Measurements from ENCODE around the gene HADHA. TPM values are rescaled to one million over a fixed set of nuclear protein-coding genes. Genes with fewer than 3 reads are reported as not detected.

Gene HADHA
- total RNA-seq, 1 donor from 2014 or later = 124 TPM

DNA sequence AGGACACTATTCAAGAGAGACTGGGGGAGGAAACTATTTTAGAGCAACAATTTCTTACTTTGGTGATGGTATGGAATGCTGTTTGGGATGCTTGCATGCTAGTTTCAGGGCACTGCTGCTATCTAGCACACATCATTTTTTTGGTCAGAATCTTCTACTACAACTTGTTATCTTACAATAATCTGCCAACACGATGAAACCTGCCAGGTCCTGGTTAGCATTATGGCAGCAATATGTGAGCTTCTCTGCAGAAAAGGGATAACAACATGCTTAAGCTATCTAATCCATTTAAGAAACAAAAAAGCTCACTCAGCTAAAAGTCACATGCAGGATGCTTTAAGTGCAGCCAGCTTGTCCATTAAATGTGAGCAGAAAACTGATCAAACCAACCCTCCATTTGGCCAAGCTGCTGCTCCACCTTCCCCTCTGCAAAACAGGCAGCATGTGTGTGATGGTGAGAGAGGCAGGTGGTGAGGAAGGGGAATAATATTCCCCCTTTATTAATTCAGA is 41.4 kb downstream of the HADHA start:
- H3K27me3 Mint-ChIP-seq (ENCODE audit: low read depth) = no peaks in the 10 kb centered on the region
- no peaks in the 10 kb centered on the region for H3K9me3 Mint-ChIP-seq
- no peak overlapping the region for H3K27ac Mint-ChIP-seq (ENCODE audit: unreplicated experiment)
- DNase-seq (ENCODE audit: low read depth, low spot score) = no peak
- peaks cover 17% of the 10 kb centered on the region for H3K4me1 Mint-ChIP-seq
- H3K4me3 Mint-ChIP-seq = no peak overlapping the region
- H3K36me3 Mint-ChIP-seq (ENCODE audit: low read depth) = peaks cover 4% of the 10 kb centered on the region
- TF ChIP-seq, protein P1, sequence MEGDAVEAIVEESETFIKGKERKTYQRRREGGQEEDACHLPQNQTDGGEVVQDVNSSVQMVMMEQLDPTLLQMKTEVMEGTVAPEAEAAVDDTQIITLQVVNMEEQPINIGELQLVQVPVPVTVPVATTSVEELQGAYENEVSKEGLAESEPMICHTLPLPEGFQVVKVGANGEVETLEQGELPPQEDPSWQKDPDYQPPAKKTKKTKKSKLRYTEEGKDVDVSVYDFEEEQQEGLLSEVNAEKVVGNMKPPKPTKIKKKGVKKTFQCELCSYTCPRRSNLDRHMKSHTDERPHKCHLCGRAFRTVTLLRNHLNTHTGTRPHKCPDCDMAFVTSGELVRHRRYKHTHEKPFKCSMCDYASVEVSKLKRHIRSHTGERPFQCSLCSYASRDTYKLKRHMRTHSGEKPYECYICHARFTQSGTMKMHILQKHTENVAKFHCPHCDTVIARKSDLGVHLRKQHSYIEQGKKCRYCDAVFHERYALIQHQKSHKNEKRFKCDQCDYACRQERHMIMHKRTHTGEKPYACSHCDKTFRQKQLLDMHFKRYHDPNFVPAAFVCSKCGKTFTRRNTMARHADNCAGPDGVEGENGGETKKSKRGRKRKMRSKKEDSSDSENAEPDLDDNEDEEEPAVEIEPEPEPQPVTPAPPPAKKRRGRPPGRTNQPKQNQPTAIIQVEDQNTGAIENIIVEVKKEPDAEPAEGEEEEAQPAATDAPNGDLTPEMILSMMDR (conservative IDR thresholded peaks at IDR 0.05) = no peak

DNA sequence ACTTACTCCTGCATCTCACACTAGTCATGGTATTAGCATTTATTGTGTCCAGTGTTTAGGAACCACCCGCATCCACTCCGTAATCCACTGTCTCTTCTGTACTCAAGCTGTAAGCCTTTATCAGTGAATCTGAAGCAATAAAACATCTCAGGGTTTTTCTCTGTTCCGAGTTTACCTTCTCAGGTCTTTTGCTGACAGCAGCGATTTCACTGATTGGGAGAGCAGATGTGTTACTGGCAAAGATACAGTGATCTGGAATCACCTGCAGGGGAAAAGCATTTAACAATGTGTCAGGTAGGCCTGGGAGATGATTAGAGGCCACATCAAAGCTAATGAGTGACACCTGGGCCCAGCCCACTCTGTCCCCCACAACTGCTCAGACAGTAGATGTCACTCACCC is 46.9 kb downstream of the HADHA start:
- no peak for DNase-seq (ENCODE audit: low read depth, low spot score)
- TF ChIP-seq, protein P1 (conservative IDR thresholded peaks at IDR 0.05) = no peak
- Mint-ChIP-seq H3K4me3 (no peak overlapping the region), H3K27me3 (ENCODE audit: low read depth) (no peaks in the 10 kb centered on the region), H3K36me3 (ENCODE audit: low read depth) (peaks cover 9% of the 10 kb centered on the region), H3K27ac (ENCODE audit: unreplicated experiment) (no peak overlapping the region), H3K4me1 (peaks cover 14% of the 10 kb centered on the region), H3K9me3 (no peaks in the 10 kb centered on the region)

DNA sequence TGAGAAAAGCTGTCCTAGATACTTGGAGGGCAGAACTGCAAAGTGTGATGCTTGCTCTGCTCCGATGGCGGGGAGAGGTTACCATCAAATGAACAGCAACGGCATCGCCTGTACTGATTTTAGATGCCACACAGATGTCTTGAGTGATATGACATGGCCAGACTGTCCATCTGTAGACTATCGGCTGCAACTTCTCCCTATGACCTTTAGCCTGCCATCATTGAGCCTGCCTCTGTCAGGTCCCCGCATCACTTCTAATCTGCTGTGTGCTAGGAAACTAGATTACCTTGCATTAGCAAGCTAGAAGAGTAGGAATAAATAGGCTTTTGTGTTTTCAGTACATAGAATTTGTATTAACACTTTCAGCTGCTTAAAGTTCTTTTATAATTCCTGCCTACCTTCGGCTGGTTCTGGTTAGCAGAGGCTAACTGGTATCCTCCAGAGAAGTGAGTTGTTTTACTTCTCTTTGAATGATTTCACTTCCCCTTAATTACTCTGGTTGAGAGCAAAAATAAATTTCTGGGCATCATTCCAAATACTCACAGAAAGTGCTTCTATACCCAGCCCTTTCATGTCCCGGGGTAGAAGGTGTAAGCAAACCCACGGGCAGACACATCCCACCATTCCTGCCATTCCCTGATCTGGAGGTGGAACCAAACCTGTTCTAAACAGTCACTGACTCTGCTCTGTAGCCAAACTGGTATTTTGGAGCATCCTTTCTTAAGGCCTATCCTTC is 47.6 kb downstream of the HADHA start:
- TF ChIP-seq, protein P1 (conservative IDR thresholded peaks at IDR 0.05) = no peak
- H3K9me3 Mint-ChIP-seq = no peaks in the 10 kb centered on the region
- no peak overlapping the region for H3K4me3 Mint-ChIP-seq
- peaks cover 8% of the 10 kb centered on the region for H3K4me1 Mint-ChIP-seq
- no peaks in the 10 kb centered on the region for H3K27me3 Mint-ChIP-seq (ENCODE audit: low read depth)
- no peak for DNase-seq (ENCODE audit: low read depth, low spot score)
- peaks cover 6% of the 10 kb centered on the region for H3K36me3 Mint-ChIP-seq (ENCODE audit: low read depth)
- no peak overlapping the region for H3K27ac Mint-ChIP-seq (ENCODE audit: unreplicated experiment)

DNA sequence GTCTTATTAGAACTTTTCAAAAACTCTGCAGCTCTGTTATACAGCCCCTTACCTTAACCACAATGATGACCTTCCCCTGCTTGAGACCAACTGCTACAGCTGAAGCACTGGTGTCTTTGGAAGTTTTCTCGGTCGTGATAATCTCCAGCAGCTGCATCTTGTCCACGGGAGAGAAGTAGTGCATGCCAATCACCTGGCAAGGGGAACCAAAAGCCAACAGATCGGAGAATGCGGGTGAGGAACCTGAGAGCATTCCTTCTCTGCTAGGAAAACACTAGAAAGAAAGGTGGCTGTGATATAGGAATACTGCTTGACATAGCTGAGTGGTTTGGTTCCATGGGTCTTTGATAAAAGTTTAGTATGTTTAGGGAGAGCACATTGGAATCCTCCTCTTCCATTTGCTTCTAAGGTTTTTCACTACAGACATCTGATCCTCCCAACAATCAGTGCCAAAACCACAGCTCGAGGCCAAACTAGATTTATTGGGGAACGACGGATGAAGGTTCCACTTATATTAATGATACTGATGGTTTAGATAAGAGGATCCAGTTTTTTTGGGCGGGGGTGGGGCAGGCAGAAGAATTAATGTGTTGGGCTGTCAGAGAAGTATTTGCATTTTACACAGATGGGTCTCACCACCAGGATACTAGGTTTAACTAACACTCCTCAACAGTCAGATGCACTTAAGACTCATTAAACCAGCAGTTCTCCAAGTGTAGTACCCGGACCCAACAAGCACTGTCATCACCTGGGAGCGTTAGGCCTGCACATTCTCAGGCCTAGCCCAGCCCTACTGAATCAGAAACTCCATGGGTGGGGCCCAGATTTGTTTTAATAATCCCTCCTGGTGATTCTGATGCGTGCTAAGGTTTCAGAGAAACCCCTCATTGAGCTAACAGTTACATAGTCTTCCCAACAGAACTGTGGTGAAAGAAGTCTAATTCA is 49.1 kb downstream of the HADHA start:
- H3K27ac Mint-ChIP-seq (ENCODE audit: unreplicated experiment) = no peak overlapping the region
- H3K9me3 Mint-ChIP-seq = no peaks in the 10 kb centered on the region
- TF ChIP-seq, protein P1 (conservative IDR thresholded peaks at IDR 0.05) = no peak
- H3K4me3 Mint-ChIP-seq = no peak overlapping the region
- peaks cover 8% of the 10 kb centered on the region for H3K4me1 Mint-ChIP-seq
- no peak for DNase-seq (ENCODE audit: low read depth, low spot score)
- H3K27me3 Mint-ChIP-seq (ENCODE audit: low read depth) = no peaks in the 10 kb centered on the region
- peaks cover 10% of the 10 kb centered on the region for H3K36me3 Mint-ChIP-seq (ENCODE audit: low read depth)

DNA sequence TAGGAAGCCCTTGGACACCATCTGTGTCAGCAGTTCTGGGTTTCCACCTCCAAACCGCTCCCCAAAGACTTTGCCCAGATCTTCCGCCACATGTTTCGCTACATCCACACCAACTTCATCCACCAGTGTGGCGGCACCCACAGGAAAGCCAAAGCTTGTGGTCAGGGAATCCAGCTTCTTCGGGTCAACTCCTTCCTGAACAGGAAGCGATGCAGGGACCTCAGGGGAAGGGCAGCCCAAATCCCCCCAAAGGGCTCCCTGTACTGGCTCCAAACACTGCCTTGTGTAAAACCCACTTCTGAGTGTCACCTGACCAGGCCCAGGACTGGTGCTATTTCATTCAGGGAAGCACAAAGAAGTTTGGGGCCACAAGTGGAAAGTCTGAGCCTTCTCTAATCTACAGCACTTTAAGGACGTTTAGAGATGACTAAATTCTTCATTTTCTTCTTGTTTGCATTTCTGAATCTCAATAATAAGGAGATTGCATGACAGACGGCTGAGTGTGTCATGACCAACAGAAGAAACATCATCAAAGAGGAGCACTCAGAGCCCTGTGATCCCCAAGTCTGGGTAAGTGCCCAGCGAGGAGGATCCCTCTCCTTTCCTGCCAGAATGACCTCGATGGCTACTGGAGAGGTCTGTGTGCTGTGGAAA is 50.7 kb downstream of the HADHA start:
- TF ChIP-seq, protein P1 (conservative IDR thresholded peaks at IDR 0.05) = no peak
- H3K9me3 Mint-ChIP-seq = no peaks in the 10 kb centered on the region
- peaks cover 8% of the 10 kb centered on the region for H3K4me1 Mint-ChIP-seq
- H3K27ac Mint-ChIP-seq (ENCODE audit: unreplicated experiment) = peak overlapping the region; percentile 73
- DNase-seq (ENCODE audit: low read depth, low spot score) = no peak
- no peak overlapping the region for H3K4me3 Mint-ChIP-seq
- peaks cover 10% of the 10 kb centered on the region for H3K36me3 Mint-ChIP-seq (ENCODE audit: low read depth)
- no peaks in the 10 kb centered on the region for H3K27me3 Mint-ChIP-seq (ENCODE audit: low read depth)

All from neural crest cell (in vitro differentiated cells).